Motor neuron (in vitro differentiated cells): ENCODE measurements around the gene USP15. TPM values are rescaled to one million over a fixed set of nuclear protein-coding genes. Genes with fewer than 3 reads are reported as not detected.

Experiments
- ATAC-seq, 8 experiments: fragments of 200-7000 bp; cut with Tn5 transposase; replicated peaks in 6 of 8; 2 replicates each; pipeline ENCODE4 v1.8.0; 2021; ENCODE audit warnings: mild to moderate bottlenecking in 8 of 8, moderate library complexity in 8 of 8
- H3K27ac ChIP-seq, 2 donors: fragments of 250-450 bp; sonication (Bioruptor Pico); 2 replicates each; pipeline ENCODE4 v1.9.0; 2021; ENCODE audit warnings: antibody characterized with exemption in 2 of 2, mild to moderate bottlenecking in 2 of 2, moderate library complexity in 1 of 2
- H3K4me1 ChIP-seq, 2 donors: fragments of 250-450 bp; sonication (Bioruptor Pico); replicated peaks in 1 of 2; 2 replicates each; pipeline ENCODE4 v1.6.1; 2021; ENCODE audit warnings: antibody characterized with exemption in 2 of 2, mild to moderate bottlenecking in 2 of 2, moderate library complexity in 1 of 2
- H3K4me3 ChIP-seq, 5 donors: fragments of 250-450 bp; sonication (Bioruptor Pico); 2 replicates each; pipeline ENCODE4 v1.9.0; 2021; ENCODE audit warnings: antibody characterized with exemption in 5 of 5, mild to moderate bottlenecking in 5 of 5, moderate library complexity in 4 of 5
- WGBS, 10 experiments: fragments of 450-650 bp; shearing (Covaris generic); methylation state at CpG; one replicate each; pipeline ENCODE4 v1.0.0; 2022; 5-methylcytosine and 5-hydroxymethylcytosine counted together
- in situ Hi-C, 9 experiments: fragments of 400-800 bp; cut with MboI; loops; one replicate each; pipeline ENCODE4 v1.15.0; 2021; ENCODE audit warnings: low sequenced_read_pairs in 9 of 9, low pct_unique_long_range_greater_than_20kb in 2 of 9; ENCODE audit not compliant: unreplicated experiment in 9 of 9
- total RNA-seq, 8 experiments: library from RNA; unstranded; fragments of 300-600 nt; gene quantifications; 2 replicates each; pipeline versions ENCODE4 v1.2.3 to v1.2.4, GENCODE V29; 2022

USP15 gene
- total RNA-seq, 8 experiments from 2014 or later: 47.1 to 92.0 (median 67.7) TPM

- in situ Hi-C loops: no loop called here
- Histone ChIP-seq H3K4me1 (no peaks in the 10 kb centered on the region), H3K4me3 (no peak overlapping the region), H3K27ac (no peak overlapping the region)
- WGBS, 10 experiments: 63 to 100% (median 97%) methylated on average over 1 to 3 of the region's 3 CpGs
- ATAC-seq: no peak
Measured at GRCh38 chr12:62375603-62376002, 115.4 kb downstream of the USP15 start.

GRCh38 chr12:62379026-62379722, 119.0 kb downstream of the USP15 start:
- 38 to 100% (median 91%) methylated on average over 1 to 2 of the region's 2 CpGs for WGBS, 10 experiments
- Histone ChIP-seq H3K4me1 (no peaks in the 10 kb centered on the region), H3K27ac (no peak overlapping the region), H3K4me3 (no peak overlapping the region)
- no peak for ATAC-seq
- in situ Hi-C loops: no loop called here

- in situ Hi-C loops: no loop called here
- H3K27ac ChIP-seq: no peak overlapping the region
- H3K4me3 ChIP-seq: no peak overlapping the region
- no peak for ATAC-seq
- no peaks in the 10 kb centered on the region for H3K4me1 ChIP-seq
Measured at GRCh38 chr12:62379723-62380045, 119.5 kb downstream of the USP15 start.

- WGBS, 10 experiments: 83 to 100% (median 100%) methylated on average over 1 to 2 of the region's 2 CpGs; no CpG with 5 or more reads in 2 of the 10 experiments
- H3K4me1 ChIP-seq: no peaks in the 10 kb centered on the region
- H3K4me3 ChIP-seq: no peak overlapping the region
- no peak for ATAC-seq
- in situ Hi-C loops: no loop called here
- no peak overlapping the region for H3K27ac ChIP-seq
Measured at GRCh38 chr12:62382526-62382925, 122.3 kb downstream of the USP15 start.

GRCh38 chr12:62396750-62397149, 136.5 kb downstream of the USP15 start:
- Histone ChIP-seq H3K27ac (no peak overlapping the region), H3K4me1 (no peaks in the 10 kb centered on the region), H3K4me3 (no peak overlapping the region)
- 80 to 100% (median 100%) methylated on average over 1 to 4 of the region's 4 CpGs; no CpG with 5 or more reads in 1 of the 10 experiments for WGBS, 10 experiments
- in situ Hi-C loops: no loop called here
- no peak for ATAC-seq

- H3K4me1 ChIP-seq: no peaks in the 10 kb centered on the region
- no peak overlapping the region for H3K27ac ChIP-seq
- WGBS, 10 experiments: 0 to 100% (median 77%) methylated on average over 1 to 2 of the region's 2 CpGs; no CpG with 5 or more reads in 1 of the 10 experiments
- H3K4me3 ChIP-seq: no peak overlapping the region
- in situ Hi-C loops: no loop called here
- peak in 3 of 8 experiments; percentile 49 to 73 (median 67) for ATAC-seq
Measured at GRCh38 chr12:62400135-62400534, 139.9 kb downstream of the USP15 start.

GRCh38 chr12:62401631-62402030, 141.4 kb downstream of the USP15 start:
- in situ Hi-C loops: no loop called here
- WGBS, 10 experiments: 58 to 100% (median 96%) methylated on average over 2 to 3 of the region's 3 CpGs

GRCh38 chr12:62403031-62403430, 142.8 kb downstream of the USP15 start:
- in situ Hi-C loops: no loop called here
- no peaks in the 10 kb centered on the region for H3K4me1 ChIP-seq
- ATAC-seq: no peak
- H3K4me3 ChIP-seq: no peak overlapping the region
- H3K27ac ChIP-seq: no peak overlapping the region

More at GRCh38 chr12:62401631-62402030, 141.4 kb downstream of the USP15 start:
- no peak overlapping the region for H3K4me3 ChIP-seq
- no peak overlapping the region for H3K27ac ChIP-seq
- no peaks in the 10 kb centered on the region for H3K4me1 ChIP-seq
- no peak for ATAC-seq

GRCh38 chr12:62407587-62407986, 147.4 kb downstream of the USP15 start:
- in situ Hi-C loops: no loop called here
- 83 to 100% (median 100%) methylated on average over 1 of the region's 1 CpG; no CpG with 5 or more reads in 1 of the 10 experiments for WGBS, 10 experiments
- ATAC-seq: no peak

GRCh38 chr12:62409068-62409467, 148.9 kb downstream of the USP15 start:
- Histone ChIP-seq H3K4me1 (no peaks in the 10 kb centered on the region), H3K4me3 (no peak overlapping the region), H3K27ac (no peak overlapping the region)
- in situ Hi-C loops: no loop called here
- no peak for ATAC-seq
- 38 to 100% (median 74%) methylated on average over 2 to 3 of the region's 3 CpGs; no CpG with 5 or more reads in 2 of the 10 experiments for WGBS, 10 experiments

More at GRCh38 chr12:62407587-62407986, 147.4 kb downstream of the USP15 start:
- Histone ChIP-seq H3K27ac (no peak overlapping the region), H3K4me1 (no peaks in the 10 kb centered on the region), H3K4me3 (no peak overlapping the region)

GRCh38 chr12:62414180-62414579, 154.0 kb downstream of the USP15 start:
- in situ Hi-C loops: no loop called here

GRCh38 chr12:62426089-62426488, 165.9 kb downstream of the USP15 start:
- in situ Hi-C loops: loop anchor here in 7 of 9 experiments (25.0 kb wide), 3 partner anchors 361 to 636 kb away; no protein-coding TSS in a partner anchor
- 33 to 100% (median 82%) methylated on average over 1 to 3 of the region's 3 CpGs; no CpG with 5 or more reads in 2 of the 10 experiments for WGBS, 10 experiments
- ATAC-seq: no peak

More at GRCh38 chr12:62414180-62414579, 154.0 kb downstream of the USP15 start:
- 80 to 100% (median 100%) methylated on average over 1 to 2 of the region's 2 CpGs; no CpG with 5 or more reads in 4 of the 10 experiments for WGBS, 10 experiments
- no peak overlapping the region for H3K27ac ChIP-seq
- H3K4me3 ChIP-seq: no peak overlapping the region
- no peaks in the 10 kb centered on the region for H3K4me1 ChIP-seq
- ATAC-seq: no peak

GRCh38 chr12:62429457-62429856, 169.3 kb downstream of the USP15 start:
- no peaks in the 10 kb centered on the region for H3K4me1 ChIP-seq
- H3K27ac ChIP-seq: no peak overlapping the region
- H3K4me3 ChIP-seq: no peak overlapping the region
- ATAC-seq: no peak
- in situ Hi-C loops: loop anchor here in 7 of 9 experiments (25.0 kb wide), 3 partner anchors 358 to 633 kb away; no protein-coding TSS in a partner anchor

More at GRCh38 chr12:62426089-62426488, 165.9 kb downstream of the USP15 start:
- Histone ChIP-seq H3K4me1 (no peaks in the 10 kb centered on the region), H3K27ac (no peak overlapping the region), H3K4me3 (no peak overlapping the region)
